ENCODE data around the gene MRPS17.

The MRPS17 gene

GRCh38 chr7:55977831-55978230, 26.2 kb downstream of the MRPS17 start:
- ChIA-PET POLR2A (interaction anchor here (0.9 kb wide), 1 partner anchor 14 kb away, joined by 3 read pairs; no protein-coding TSS in a partner anchor), CTCF (no interaction called here)
- no peak for DNase-seq (ENCODE audit: extremely low spot score)
- no peak for TF ChIP-seq LEF1 (IDR thresholded peaks at IDR 0.05; ENCODE audit: borderline replicate concordance)

GRCh38 chr7:55980266-55980665, 28.6 kb downstream of the MRPS17 start:
- ChIA-PET CTCF (no interaction called here), POLR2A (no interaction called here)
- TF ChIP-seq ARNT (IDR thresholded peaks at IDR 0.05): no peak
- no peak for TF ChIP-seq ELF4 (IDR thresholded peaks at IDR 0.05)
- no peak for TF ChIP-seq BHLHE40 (IDR thresholded peaks at IDR 0.05; ENCODE audit: borderline replicate concordance)
- TF ChIP-seq ZNF384 (IDR thresholded peaks at IDR 0.05): no peak
- TF ChIP-seq PKNOX1 (IDR thresholded peaks at IDR 0.05): no peak
- no peak for TF ChIP-seq FOXA1 (IDR thresholded peaks at IDR 0.05)
- TF ChIP-seq HDGF (IDR thresholded peaks at IDR 0.05; ENCODE audit: borderline replicate concordance): no peak
- no peak for DNase-seq (ENCODE audit: extremely low spot score)

- POLR2A ChIA-PET: no interaction called here
- no peak for DNase-seq (ENCODE audit: extremely low spot score)
- CTCF ChIA-PET: no interaction called here
- no peak for TF ChIP-seq NFRKB (IDR thresholded peaks at IDR 0.05)
- no peak for TF ChIP-seq ARNT (IDR thresholded peaks at IDR 0.05)
- no peak for TF ChIP-seq FOXK2 (IDR thresholded peaks at IDR 0.05)
- TF ChIP-seq PKNOX1 (IDR thresholded peaks at IDR 0.05): no peak
- TF ChIP-seq ZNF384 (IDR thresholded peaks at IDR 0.05): no peak
- no peak for TF ChIP-seq HDGF (IDR thresholded peaks at IDR 0.05; ENCODE audit: borderline replicate concordance)
- no peak for TF ChIP-seq L3MBTL2 (conservative IDR thresholded peaks at IDR 0.05)
- TF ChIP-seq BHLHE40 (IDR thresholded peaks at IDR 0.05; ENCODE audit: borderline replicate concordance): no peak
- no peak for TF ChIP-seq SUZ12 (IDR thresholded peaks at IDR 0.05)
- TF ChIP-seq FOXM1 (IDR thresholded peaks at IDR 0.05; ENCODE audit: borderline replicate concordance): no peak
- TF ChIP-seq ELF4 (IDR thresholded peaks at IDR 0.05): no peak
- TF ChIP-seq CTBP1 (IDR thresholded peaks at IDR 0.05; ENCODE audit: borderline replicate concordance): no peak
- no peak for TF ChIP-seq TARDBP (IDR thresholded peaks at IDR 0.05)
These were observed 31.9 kb downstream of the MRPS17 start for GRCh38 chr7:55983537-55983936.

GRCh38 chr7:55992346-55992745, 40.7 kb downstream of the MRPS17 start:
- TF ChIP-seq ZNF384 (IDR thresholded peaks at IDR 0.05) (no peak), NFRKB (IDR thresholded peaks at IDR 0.05) (no peak), SP1 (IDR thresholded peaks at IDR 0.05) (no peak), L3MBTL2 (conservative IDR thresholded peaks at IDR 0.05) (no peak), TARDBP (IDR thresholded peaks at IDR 0.05) (no peak), FOXA1 (IDR thresholded peaks at IDR 0.05) (no peak), CTBP1 (IDR thresholded peaks at IDR 0.05; ENCODE audit: borderline replicate concordance) (no peak), BHLHE40 (IDR thresholded peaks at IDR 0.05; ENCODE audit: borderline replicate concordance) (no peak), LEF1 (IDR thresholded peaks at IDR 0.05; ENCODE audit: borderline replicate concordance) (no peak), ELF4 (IDR thresholded peaks at IDR 0.05) (no peak), FOXM1 (IDR thresholded peaks at IDR 0.05; ENCODE audit: borderline replicate concordance) (no peak), ARNT (IDR thresholded peaks at IDR 0.05) (no peak), SUZ12 (IDR thresholded peaks at IDR 0.05) (no peak), PKNOX1 (IDR thresholded peaks at IDR 0.05) (no peak), HDGF (IDR thresholded peaks at IDR 0.05; ENCODE audit: borderline replicate concordance) (no peak), FOXK2 (IDR thresholded peaks at IDR 0.05) (no peak)
- DNase-seq (ENCODE audit: extremely low spot score): no peak
- ChIA-PET CTCF (no interaction called here), POLR2A (no interaction called here)

GRCh38 chr7:55996856-55997500, 45.3 kb downstream of the MRPS17 start:
- no peak for DNase-seq (ENCODE audit: extremely low spot score)
- POLR2A ChIA-PET: no interaction called here
- CTCF ChIA-PET: no interaction called here
- TF ChIP-seq BHLHE40 (IDR thresholded peaks at IDR 0.05; ENCODE audit: borderline replicate concordance) (no peak), SP1 (IDR thresholded peaks at IDR 0.05) (no peak), PKNOX1 (IDR thresholded peaks at IDR 0.05) (no peak), TARDBP (IDR thresholded peaks at IDR 0.05) (no peak), SUZ12 (IDR thresholded peaks at IDR 0.05) (no peak)

- TF ChIP-seq NFRKB (IDR thresholded peaks at IDR 0.05) (no peak), LEF1 (IDR thresholded peaks at IDR 0.05; ENCODE audit: borderline replicate concordance) (no peak), SP1 (IDR thresholded peaks at IDR 0.05) (no peak), FOXA1 (IDR thresholded peaks at IDR 0.05) (no peak), ZNF384 (IDR thresholded peaks at IDR 0.05) (no peak), SUZ12 (IDR thresholded peaks at IDR 0.05) (no peak), L3MBTL2 (conservative IDR thresholded peaks at IDR 0.05) (no peak), CTBP1 (IDR thresholded peaks at IDR 0.05; ENCODE audit: borderline replicate concordance) (no peak), FOXK2 (IDR thresholded peaks at IDR 0.05) (no peak), ELF4 (IDR thresholded peaks at IDR 0.05) (no peak), BHLHE40 (IDR thresholded peaks at IDR 0.05; ENCODE audit: borderline replicate concordance) (no peak), HDGF (IDR thresholded peaks at IDR 0.05; ENCODE audit: borderline replicate concordance) (no peak), TARDBP (IDR thresholded peaks at IDR 0.05) (no peak), ARNT (IDR thresholded peaks at IDR 0.05) (no peak), FOXM1 (IDR thresholded peaks at IDR 0.05; ENCODE audit: borderline replicate concordance) (no peak), PKNOX1 (IDR thresholded peaks at IDR 0.05) (no peak)
- ChIA-PET POLR2A (no interaction called here), CTCF (interaction anchor here (0.6 kb wide), 1 partner anchor 17 kb away, joined by 3 read pairs; no protein-coding TSS in a partner anchor)
- no peak for DNase-seq (ENCODE audit: extremely low spot score)
These were observed 52.1 kb downstream of the MRPS17 start for GRCh38 chr7:56003749-56004148.

Measured in HEK293T (cell line).